HepG2 (cell line): ENCODE results near the gene ACTL8. TPM values are rescaled to one million over a fixed set of nuclear protein-coding genes. Genes with fewer than 3 reads are reported as not detected.

Experiments
- ATAC-seq: fragments of 200-7000 bp; cut with Tn5 transposase; 3 replicates; pipeline ENCODE4 v1.9.1; 2020; ENCODE audit warnings: mild to moderate bottlenecking, moderate library complexity
- BruUV-seq: library from RNA; stranded (reverse); fragments of 400-500 nt; replicated peaks from 2 replicates; lab custom pipeline; 2021; lab: Mats Ljungman, UMichigan
- CTCF ChIA-PET: fragments of 300-600 bp; formaldehyde crosslinking; extraction: SDS; loops from one replicate; lab custom pipeline; 2021; ENCODE audit warnings: low total read pairs, inconsistent platforms, low intra/inter-chr PET ratio; lab: Yijun Ruan, JAX
- POLR2A ChIA-PET: fragments of 350-600 bp; sonication (Branson Sonifier 250); formaldehyde crosslinking; loops from one replicate; lab custom pipeline; 2020; ENCODE audit warnings: antibody characterized with exemption, inconsistent platforms; lab: Yijun Ruan, JAX
- DNase-seq: peaks from one replicate; pipeline ENCODE4 v3.0.0-alpha.2; 2015; ENCODE audit warnings: low spot score
- FAIRE-seq: peaks from 3 replicates; lab custom pipeline; 2011; peaks lifted over from hg19 to GRCh38; lab: Jason Lieb, UNC
- H2AFZ ChIP-seq: one replicate; pipeline ENCODE4 v1.6.1; 2011; ENCODE audit warnings: low read length, inconsistent platforms
- H3K27ac ChIP-seq: fragments of 300-600 bp; 3 replicates; pipeline ENCODE4 v1.8.0; 2011; ENCODE audit warnings: mixed run types, mild to moderate bottlenecking, mixed read lengths, low read length, inconsistent platforms; ENCODE audit not compliant: insufficient read depth; ENCODE audit errors: extremely low read length
- H3K27me3 ChIP-seq, 2 experiments: fragments of 200-600 bp in 1 of 2; 2 replicates in 1 of 2; 3 replicates in 1 of 2; pipeline versions ENCODE4 v1.6.0 to v1.8.0; 2011; ENCODE audit warnings: low read length in 2 of 2, mild to moderate bottlenecking in 2 of 2, moderate library complexity in 2 of 2, inconsistent platforms in 1 of 2; ENCODE audit not compliant: insufficient read depth in 2 of 2, control insufficient read depth in 1 of 2
- H3K36me3 ChIP-seq, 2 experiments: fragments of 200-600 bp in 1 of 2; replicated peaks in 1 of 2; 2 replicates in 1 of 2; 3 replicates in 1 of 2; pipeline versions ENCODE4 v1.5.1 to v1.8.0; 2011; ENCODE audit warnings: low read length in 2 of 2, inconsistent platforms in 1 of 2; ENCODE audit not compliant: insufficient read depth in 2 of 2, control insufficient read depth in 1 of 2
- H3K4me1 ChIP-seq: 2 replicates; pipeline ENCODE4 v1.5.1; 2012; ENCODE audit warnings: low read length, inconsistent platforms; ENCODE audit not compliant: insufficient read depth
- H3K4me2 ChIP-seq: 2 replicates; pipeline ENCODE4 v1.6.0; 2011; ENCODE audit warnings: low read depth, low read length, inconsistent platforms
- H3K4me3 ChIP-seq, 3 experiments: fragments of 200-600 bp in 1 of 3; sonication (generic), shearing (Covaris generic) in 1 of 3; replicated peaks in 1 of 3; 2 replicates each; pipeline ENCODE4 v1.5.1; 2011 to 2016; ENCODE audit warnings: low read length in 3 of 3, inconsistent platforms in 2 of 3, low read depth in 2 of 3, mild to moderate bottlenecking in 2 of 3, control low read depth in 1 of 3, mixed read lengths in 1 of 3; ENCODE audit not compliant: insufficient read depth in 1 of 3
- H3K79me2 ChIP-seq: one replicate; pipeline ENCODE4 v1.6.1; 2011; ENCODE audit warnings: low read length, inconsistent platforms; ENCODE audit not compliant: insufficient read depth
- H3K9ac ChIP-seq: 2 replicates; pipeline ENCODE4 v1.6.0; 2011; ENCODE audit warnings: mild to moderate bottlenecking, low read depth, low read length, inconsistent platforms; ENCODE audit not compliant: insufficient read depth
- H3K9me3 ChIP-seq: 2 replicates; pipeline ENCODE4 v1.5.1; 2012; ENCODE audit warnings: mild to moderate bottlenecking, low read length
- H4K20me1 ChIP-seq: 2 replicates; pipeline ENCODE4 v1.6.0; 2011; ENCODE audit warnings: inconsistent platforms, mild to moderate bottlenecking, low read length, moderate library complexity; ENCODE audit not compliant: insufficient read depth
- AGO1 ChIP-seq: fragments of 200-400 bp; formaldehyde crosslinking; IDR thresholded peaks from 2 replicates; pipeline ENCODE4 v1.6.1; 2017; ENCODE audit warnings: mild to moderate bottlenecking, low read depth, low read length, moderate library complexity; ENCODE audit not compliant: poor library complexity, severe bottlenecking
- REST ChIP-seq, 2 experiments: IDR thresholded peaks; 2 replicates each; pipeline ENCODE4 v1.6.1; 2011 to 2012; ENCODE audit warnings: low read length in 2 of 2, borderline replicate concordance in 1 of 2, low read depth in 1 of 2, mild to moderate bottlenecking in 1 of 2, moderate library complexity in 1 of 2
- RFXANK ChIP-seq: IDR thresholded peaks from 2 replicates; pipeline ENCODE4 v1.6.1; 2016
- TBX3 ChIP-seq: fragments of 450-650 bp; IDR thresholded peaks from 2 replicates; pipeline ENCODE4 v1.6.1; 2017; ENCODE audit warnings: antibody characterized with exemption, mild to moderate bottlenecking, inconsistent platforms, borderline replicate concordance
- ZBTB39 ChIP-seq: sonication (generic); formaldehyde crosslinking; IDR thresholded peaks from 2 replicates; pipeline ENCODE4 v1.5.0; 2020; ENCODE audit warnings: missing genetic modification reagents
- ZNF652 ChIP-seq: IDR thresholded peaks from 2 replicates; pipeline ENCODE4 v1.6.1; 2016; ENCODE audit warnings: low read depth, borderline replicate concordance
- whole genome bisulfite sequencing: methylation state at CpG from one replicate; pipeline ENCODE4 v1.1.6; 2017; ENCODE audit warnings: low lambda C conversion rate; 5-methylcytosine and 5-hydroxymethylcytosine counted together
- in situ Hi-C: cut with HindIII; loops from 2 replicates; pipeline ENCODE4 v1.10.0; 2017; ENCODE audit warnings: low pct_unique_long_range_greater_than_20kb; ENCODE audit not compliant: extremely low pct_ligation_motif_present
- intact Hi-C: fragments of 100-400 bp; cut with micrococcal nuclease; formaldehyde crosslinking; loops from one replicate; pipeline ENCODE4 v1.10.0; 2022; ENCODE audit not compliant: unreplicated experiment
- polyA plus RNA-seq, 8 experiments: library from polyadenylated mRNA; depleted of rRNA in 3 of 8; stranded (reverse) in 7 of 8; unstranded in 1 of 8; fragments of >200 nt; fragmentation: Illumina TruSeq in 4 of 8; extraction: Trizol in 4 of 8; gene quantifications; 2 replicates each; pipeline versions ENCODE4 v1.2.1 to v1.2.3, GENCODE V29; 2011 to 2016; ENCODE audit warnings: low read depth in 4 of 8, missing spikeins in 1 of 8, mixed read lengths in 1 of 8; ENCODE audit not compliant: insufficient read depth in 1 of 8
- total RNA-seq, 5 experiments: library from RNA; depleted of rRNA; stranded (reverse); fragments of >200 nt; fragmentation: Illumina TruSeq; extraction: Trizol; gene quantifications; 2 replicates each; pipeline ENCODE4 v1.2.3, GENCODE V29; 2016; ENCODE audit warnings: low read depth in 1 of 5
- TF ChIP-seq, protein P1 (sequence below): sonication (generic); formaldehyde crosslinking; IDR thresholded peaks from 2 replicates; pipeline ENCODE4 v1.4.0; 2020; ENCODE audit warnings: missing genetic modification reagents

The ACTL8 gene
- total and polyA plus RNA-seq, 2 of the 13 experiments (the other 11 are each of a cell fraction or from before 2014, with no cell fraction given): 0.09 to 0.64 TPM

- TF ChIP-seq, protein P1, sequence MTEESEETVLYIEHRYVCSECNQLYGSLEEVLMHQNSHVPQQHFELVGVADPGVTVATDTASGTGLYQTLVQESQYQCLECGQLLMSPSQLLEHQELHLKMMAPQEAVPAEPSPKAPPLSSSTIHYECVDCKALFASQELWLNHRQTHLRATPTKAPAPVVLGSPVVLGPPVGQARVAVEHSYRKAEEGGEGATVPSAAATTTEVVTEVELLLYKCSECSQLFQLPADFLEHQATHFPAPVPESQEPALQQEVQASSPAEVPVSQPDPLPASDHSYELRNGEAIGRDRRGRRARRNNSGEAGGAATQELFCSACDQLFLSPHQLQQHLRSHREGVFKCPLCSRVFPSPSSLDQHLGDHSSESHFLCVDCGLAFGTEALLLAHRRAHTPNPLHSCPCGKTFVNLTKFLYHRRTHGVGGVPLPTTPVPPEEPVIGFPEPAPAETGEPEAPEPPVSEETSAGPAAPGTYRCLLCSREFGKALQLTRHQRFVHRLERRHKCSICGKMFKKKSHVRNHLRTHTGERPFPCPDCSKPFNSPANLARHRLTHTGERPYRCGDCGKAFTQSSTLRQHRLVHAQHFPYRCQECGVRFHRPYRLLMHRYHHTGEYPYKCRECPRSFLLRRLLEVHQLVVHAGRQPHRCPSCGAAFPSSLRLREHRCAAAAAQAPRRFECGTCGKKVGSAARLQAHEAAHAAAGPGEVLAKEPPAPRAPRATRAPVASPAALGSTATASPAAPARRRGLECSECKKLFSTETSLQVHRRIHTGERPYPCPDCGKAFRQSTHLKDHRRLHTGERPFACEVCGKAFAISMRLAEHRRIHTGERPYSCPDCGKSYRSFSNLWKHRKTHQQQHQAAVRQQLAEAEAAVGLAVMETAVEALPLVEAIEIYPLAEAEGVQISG (CRISPR knock-in tag): no peak
- TF ChIP-seq ZNF652 (CRISPR knock-in tag) (peak; percentile 78), ZBTB39 (CRISPR knock-in tag) (peak; percentile 95), AGO1 (no peak), RFXANK (CRISPR knock-in tag) (no peak)
Measured at GRCh38 chr1:17857109-17857499, 102.0 kb downstream of the ACTL8 start (continued).

- Histone ChIP-seq H4K20me1 (no peaks in the 10 kb centered on the region), H3K9ac (no peak overlapping the region), H2AFZ (no peak overlapping the region), H3K79me2 (no peaks in the 10 kb centered on the region), H3K9me3 (no peaks in the 10 kb centered on the region), H3K27ac (no peak overlapping the region), H3K4me3 (no peak overlapping the region), H3K4me2 (no peak overlapping the region), H3K36me3 (no peaks in the 10 kb centered on the region), H3K27me3 (peaks cover 0 to 12% of the 10 kb centered on the region in 2 experiments; a peak in 3 of 5 replicates), H3K4me1 (peaks cover 35% of the 10 kb centered on the region)
- WGBS: 42% methylated on average over 4 of the region's 5 CpGs
- DNase-seq (no peak), FAIRE-seq (no peak), ATAC-seq (no peak)
- TF ChIP-seq TBX3: no peak
- TF ChIP-seq REST (IDR thresholded peaks at IDR 0.05; ENCODE audit: borderline replicate concordance in 1 of 2, low read depth in 1 of 2, low read length in 2 of 2): peak in 1 of 2 experiments; percentile 22; a peak in 2 of 4 replicates
- no TSS peak for BruUV-seq
- CTCF ChIA-PET: no interaction called here
- in situ Hi-C loops: no loop called here
- POLR2A ChIA-PET: no interaction called here
- intact Hi-C loops: loop anchor here (2.0 kb wide), 1 partner anchor 33 kb away; no protein-coding TSS in a partner anchor
Measured at GRCh38 chr1:17857996-17858395, 102.9 kb downstream of the ACTL8 start.
